NAMALWA (cell line): Measurements from ENCODE around the gene RAB11FIP5.
"Not testable (repeated sequence)": the region's sequence is repeated elsewhere in the genome, so short reads cannot be mapped to it uniquely, and the experiment has no call there.

Experiments
- DNase-seq: peaks from one replicate; pipeline ENCODE4 v3.0.0-alpha.2; 2015; ENCODE audit warnings: low spot score

The RAB11FIP5 gene, protein sequence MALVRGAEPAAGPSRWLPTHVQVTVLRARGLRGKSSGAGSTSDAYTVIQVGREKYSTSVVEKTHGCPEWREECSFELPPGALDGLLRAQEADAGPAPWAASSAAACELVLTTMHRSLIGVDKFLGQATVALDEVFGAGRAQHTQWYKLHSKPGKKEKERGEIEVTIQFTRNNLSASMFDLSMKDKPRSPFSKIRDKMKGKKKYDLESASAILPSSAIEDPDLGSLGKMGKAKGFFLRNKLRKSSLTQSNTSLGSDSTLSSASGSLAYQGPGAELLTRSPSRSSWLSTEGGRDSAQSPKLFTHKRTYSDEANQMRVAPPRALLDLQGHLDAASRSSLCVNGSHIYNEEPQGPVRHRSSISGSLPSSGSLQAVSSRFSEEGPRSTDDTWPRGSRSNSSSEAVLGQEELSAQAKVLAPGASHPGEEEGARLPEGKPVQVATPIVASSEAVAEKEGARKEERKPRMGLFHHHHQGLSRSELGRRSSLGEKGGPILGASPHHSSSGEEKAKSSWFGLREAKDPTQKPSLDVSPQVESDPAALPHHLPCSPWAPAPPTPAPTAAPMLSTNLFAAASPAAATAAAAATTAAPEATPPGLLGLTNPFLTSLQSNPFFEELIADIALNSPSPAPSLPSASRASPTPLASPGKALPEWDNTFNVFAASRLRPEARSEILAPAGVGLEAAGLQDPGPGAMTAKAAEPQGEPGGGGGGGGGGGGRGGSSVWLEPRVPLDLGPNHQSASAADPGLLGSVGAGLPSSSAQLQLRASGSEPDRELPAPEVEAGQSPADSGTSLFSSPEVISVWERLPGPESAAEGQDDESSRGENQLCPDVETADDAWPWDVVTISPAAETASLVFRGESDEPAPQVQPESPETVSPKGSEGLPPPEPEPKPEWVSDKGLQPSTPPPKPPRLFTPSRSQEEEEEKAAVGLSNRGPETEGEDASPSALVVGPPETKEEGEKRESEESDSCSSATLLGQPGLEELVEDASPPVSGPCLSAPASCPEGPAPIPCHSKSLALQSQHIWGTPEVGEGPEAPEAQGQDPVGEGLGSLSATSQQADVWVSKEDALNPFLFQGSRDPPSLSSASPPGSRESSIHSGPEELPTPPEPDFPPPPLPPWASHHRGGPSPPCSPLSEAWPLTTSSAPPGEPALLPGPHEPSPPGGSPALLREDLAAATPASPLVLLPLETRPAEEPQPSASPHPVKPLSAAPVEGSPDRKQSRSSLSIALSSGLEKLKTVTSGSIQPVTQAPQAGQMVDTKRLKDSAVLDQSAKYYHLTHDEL (N-terminal part only)

GRCh38 chr2:73112913-73113854 is at the start of gene RAB11FIP5:
TSS of gene RAB11FIP5 (minus strand) at chr2:73112948. CDS start at chr2:73112777, 171 bp downstream.
- DNase-seq: peak; percentile 82

DNA sequence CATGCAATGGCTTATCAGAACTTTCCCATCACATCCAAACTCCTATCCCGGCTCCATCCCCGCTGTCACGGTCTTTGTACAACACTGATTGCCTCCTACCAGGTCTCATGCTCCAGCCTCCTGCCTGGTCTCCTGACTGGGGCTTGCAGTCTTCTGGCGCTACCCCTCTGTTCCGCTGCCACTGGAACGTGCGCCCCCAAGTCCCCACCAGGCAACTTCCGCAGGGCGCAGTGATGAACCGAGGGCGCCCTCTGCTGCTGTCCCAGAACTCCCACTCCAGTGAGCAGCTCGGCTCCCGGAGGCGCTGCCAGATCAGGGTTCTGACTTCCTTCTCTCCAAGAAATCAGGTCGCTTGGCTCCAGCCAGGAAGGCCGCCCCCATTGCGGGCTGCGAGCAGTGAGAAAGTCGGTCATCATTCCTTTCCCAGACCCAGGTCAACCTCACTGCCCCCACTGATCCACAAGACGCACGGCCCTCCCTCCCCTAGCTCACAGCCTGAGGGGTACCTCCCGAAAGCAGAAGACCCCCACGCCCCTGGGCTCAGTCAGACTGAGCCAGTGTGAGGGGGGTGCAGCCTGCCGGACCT is 43.9 kb upstream of the RAB11FIP5 start:
- DNase-seq: no peak

GRCh38 chr2:73142937-73143336 is 30.2 kb upstream of the RAB11FIP5 start:
- DNase-seq: no peak

DNA sequence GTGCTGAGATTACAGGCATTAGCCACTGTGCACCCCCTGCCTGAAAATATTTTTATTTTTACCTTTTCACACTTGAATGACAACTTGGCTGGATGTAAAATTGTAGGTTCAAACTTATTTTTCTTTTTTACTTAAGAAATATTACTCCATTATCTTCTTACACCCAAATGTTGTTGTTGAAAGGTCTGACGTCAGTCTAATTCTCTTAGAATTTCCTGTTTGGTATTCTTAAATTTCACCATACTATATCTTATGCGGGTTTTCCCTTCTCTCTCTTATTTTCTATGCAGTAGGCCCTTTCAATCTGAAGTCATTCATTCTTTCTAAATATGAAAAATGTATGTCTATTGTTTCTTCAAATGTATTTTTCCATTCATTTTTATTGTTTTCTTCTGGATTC is 29.1 kb upstream of the RAB11FIP5 start:
- no peak for DNase-seq

- DNase-seq: no peak
Measured at GRCh38 chr2:73135236-73135635, 22.5 kb upstream of the RAB11FIP5 start.

GRCh38 chr2:73134471-73134870 is 21.7 kb upstream of the RAB11FIP5 start:
- DNase-seq: no peak

- no peak for DNase-seq
Measured at GRCh38 chr2:73133566-73134197, 20.9 kb upstream of the RAB11FIP5 start.

GRCh38 chr2:73131807-73132206 is 19.1 kb upstream of the RAB11FIP5 start:
- DNase-seq: no peak

DNA sequence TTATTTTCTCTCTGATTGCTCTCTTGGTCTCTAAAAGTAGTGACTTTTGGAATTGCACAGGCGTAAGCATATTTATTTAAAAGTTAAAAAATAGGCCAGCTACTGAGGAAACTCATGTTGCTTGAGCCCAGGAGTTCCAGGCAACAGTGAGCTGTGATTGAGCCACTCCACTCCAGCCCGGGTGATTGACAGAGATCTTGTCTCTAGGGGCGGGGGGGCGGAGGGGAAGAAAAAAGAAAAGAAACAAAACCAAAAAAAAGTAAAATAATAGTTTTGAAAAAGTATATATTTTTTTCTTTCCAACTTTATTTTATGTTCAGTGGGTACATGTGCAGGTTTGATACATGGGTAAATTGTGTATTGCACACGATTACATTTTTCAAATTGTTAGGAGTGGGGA is 18.0 kb upstream of the RAB11FIP5 start:
- DNase-seq: no peak

DNA sequence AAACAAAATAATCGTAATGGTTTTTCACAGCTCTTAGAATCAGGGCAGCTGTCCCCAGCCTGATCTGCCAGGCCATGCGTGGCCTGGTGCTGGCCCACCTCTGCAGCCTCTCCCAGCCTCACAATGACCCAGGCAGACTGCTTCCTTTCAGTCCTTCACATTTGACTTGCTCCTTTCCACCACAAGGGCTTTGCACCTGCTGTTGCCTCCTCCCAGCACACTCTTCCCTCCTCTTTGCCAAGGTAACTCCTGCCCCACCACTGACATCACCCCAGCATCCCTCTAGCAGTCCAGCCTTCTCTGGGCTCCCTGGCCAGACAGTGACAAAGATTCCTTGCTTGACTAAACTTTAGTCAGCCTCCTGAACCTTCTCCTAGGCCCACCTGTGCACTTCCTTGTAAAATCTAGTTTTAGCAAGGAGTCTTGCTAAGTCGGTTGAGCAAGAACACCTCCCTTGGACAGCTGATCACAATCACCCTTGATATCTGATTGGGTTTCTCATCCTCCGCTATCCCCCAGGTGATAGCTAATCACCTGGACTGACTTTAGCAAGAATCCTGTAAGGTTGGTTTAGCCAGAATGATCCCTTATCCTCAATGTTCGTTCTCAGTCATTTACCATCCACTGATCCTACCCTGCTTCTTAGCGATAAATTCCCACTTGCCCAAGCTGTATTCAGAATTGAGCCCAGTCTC is 16.2 kb upstream of the RAB11FIP5 start:
- no peak for DNase-seq

- DNase-seq: no peak
Measured at GRCh38 chr2:73122536-73122935, 9.8 kb upstream of the RAB11FIP5 start.

DNA sequence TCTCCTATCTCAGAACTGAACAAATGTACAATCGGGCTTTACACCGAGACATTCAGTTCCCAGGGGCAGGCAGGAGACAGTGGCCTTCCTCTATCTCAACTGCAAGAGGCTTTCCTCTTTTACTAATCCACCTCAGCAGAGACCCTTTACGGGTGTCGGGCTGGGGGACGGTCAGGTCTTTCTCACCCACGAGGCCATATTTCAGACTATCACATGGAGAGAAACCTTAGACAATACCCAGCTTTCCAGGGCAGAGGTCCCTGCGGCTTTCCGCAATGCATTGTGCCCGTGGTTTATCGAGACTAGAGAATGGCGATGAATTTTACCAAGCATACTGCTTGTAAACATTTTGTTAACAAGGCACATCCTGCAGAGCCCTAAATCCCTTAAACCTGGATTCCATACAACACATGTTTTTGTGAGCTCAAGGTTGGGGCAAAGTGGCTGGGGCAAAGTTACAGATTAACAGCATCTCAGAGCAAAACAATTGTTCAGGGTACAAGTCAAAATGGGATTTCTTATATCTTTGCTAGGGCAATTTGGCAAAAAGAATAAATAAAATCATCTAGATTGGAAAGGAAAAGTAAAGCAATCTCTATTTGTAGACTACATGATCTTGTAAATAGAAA is 7.0 kb upstream of the RAB11FIP5 start:
- DNase-seq: not testable (repeated sequence)

DNA sequence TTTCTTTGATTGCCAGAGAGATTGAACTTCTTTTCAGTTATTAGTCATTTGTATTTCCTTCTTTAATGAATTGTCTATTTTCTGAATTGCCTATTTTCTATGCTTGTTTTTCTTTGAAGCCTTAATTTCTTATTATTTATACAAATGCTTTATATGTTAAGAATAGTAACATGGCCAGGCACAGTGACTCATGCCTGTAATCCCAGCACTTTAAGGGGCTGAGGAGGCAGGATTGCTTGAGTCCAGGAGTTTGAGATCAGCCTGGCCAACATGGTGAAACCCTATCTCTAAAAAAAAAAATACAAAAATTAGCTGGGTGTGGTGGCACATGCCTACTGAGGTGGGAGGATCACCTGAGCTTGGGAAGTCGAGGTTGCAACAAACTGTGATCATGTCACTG is 4.7 kb upstream of the RAB11FIP5 start:
- DNase-seq: no peak

DNA sequence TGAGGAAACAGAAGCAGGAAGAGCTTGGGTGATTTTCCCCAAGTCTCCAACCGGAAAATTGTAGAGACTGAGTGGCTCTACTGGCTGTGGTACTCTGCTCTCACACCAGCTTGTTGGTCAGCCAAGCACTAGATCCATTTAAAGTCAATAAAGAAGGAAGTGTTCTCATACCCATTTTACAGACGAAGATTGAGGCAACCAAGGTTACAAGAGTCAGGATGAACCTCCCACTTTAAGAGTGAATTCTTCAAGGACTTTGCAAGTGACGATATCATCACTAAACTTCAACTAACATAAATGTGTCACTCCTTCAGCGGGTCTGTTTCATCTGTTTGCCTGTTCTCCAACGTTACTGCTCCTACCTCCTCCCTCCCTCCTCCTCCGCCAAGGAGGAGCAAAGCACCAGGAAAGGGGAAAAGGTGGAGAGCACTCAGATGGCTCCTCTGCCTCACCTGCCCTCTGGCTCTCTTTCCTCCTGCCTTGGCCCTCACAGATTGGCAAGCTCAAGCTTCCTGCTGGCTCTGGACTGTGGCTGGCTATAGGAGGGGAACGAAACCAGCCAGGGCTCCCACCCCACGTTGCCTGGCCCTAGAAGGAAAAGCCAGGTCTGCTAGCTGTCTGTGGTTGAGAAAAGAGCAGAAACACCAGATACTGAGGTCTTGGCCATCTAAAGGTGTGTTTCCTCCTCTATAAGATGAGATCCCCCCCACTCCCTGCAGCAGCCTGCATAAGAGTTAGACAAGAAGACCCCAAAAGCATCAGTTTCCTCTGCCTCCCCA is 3.6 kb upstream of the RAB11FIP5 start:
- DNase-seq: no peak

DNA sequence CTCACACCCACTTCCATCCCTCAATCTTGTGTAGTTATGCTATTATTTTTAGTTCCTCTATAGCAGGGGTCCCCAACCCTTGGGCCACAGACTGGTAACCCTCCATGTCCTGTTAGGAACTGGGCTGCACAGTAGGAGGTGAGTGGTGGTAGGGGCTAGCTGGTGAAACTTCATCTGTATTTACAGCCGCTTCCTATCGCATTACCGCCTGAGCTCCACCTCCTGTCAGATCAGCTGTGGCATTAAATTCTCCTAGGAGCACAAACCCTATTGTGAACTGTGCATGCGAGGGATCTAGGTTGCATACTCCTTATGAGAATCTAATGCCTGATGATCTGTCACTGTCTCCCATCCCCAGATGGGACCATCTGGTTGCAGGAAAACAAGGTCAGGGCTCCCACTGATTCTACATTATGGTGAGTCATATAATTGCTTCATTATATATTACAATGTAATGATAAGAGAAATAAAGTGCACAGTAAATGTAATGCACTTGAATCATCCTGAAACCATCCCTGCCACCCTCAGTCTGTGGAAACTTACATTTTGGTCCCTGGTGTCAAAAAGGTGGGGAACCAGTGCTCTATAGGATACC is 1.6 kb upstream of the RAB11FIP5 start:
- no peak for DNase-seq

DNA sequence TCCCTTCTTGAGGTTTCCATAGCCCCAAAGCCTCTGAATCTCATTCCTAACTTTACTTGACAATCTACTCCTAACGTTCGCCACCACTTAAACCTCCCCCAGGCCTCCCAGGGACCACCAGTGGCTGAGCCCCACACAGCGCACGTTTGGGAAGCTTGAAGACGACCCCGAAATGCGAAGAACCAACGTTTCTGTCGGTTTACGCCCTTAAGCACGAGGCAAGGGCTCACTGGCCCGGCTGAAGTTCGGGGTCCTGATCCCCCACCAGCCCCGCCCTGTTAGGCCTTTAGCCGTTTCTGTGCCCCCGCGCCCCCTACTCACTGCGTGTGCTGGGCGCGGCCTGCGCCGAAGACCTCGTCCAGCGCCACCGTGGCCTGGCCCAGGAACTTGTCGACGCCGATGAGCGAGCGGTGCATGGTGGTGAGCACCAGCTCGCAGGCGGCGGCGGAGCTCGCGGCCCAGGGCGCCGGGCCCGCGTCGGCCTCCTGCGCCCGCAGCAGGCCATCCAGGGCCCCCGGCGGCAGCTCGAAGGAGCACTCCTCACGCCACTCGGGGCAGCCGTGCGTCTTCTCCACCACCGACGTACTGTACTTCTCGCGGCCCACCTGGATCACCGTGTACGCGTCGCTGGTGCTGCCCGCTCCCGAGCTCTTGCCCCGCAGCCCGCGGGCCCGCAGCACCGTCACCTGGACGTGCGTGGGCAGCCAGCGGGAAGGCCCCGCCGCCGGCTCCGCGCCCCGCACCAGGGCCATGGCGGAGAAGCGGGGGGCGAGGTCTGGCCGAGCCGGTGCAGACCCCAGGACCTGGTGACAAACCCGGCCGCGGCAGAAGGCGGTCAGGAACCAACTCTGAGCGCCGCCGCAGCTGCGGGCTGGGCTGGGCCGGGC is 479 bp downstream of the RAB11FIP5 start:
- DNase-seq: peak; percentile 7
